MCF 10A (cell line): ENCODE data around the gene FNDC11. TPM values are rescaled to one million over a fixed set of nuclear protein-coding genes. Genes with fewer than 3 reads are reported as not detected.

Experiments used
- BruUV-seq: library from RNA; stranded (reverse); fragments of 400-500 nt; replicated peaks from 2 replicates; lab custom pipeline; 2021; lab: Mats Ljungman, UMichigan
- CTCF ChIA-PET: fragments of 300-600 bp; sonication (Branson Sonifier 250); formaldehyde crosslinking; extraction: SDS; loops from one replicate; lab custom pipeline; 2021; ENCODE audit warnings: antibody characterized with exemption, inconsistent platforms; lab: Yijun Ruan, JAX
- POLR2A ChIA-PET: fragments of 300-600, 350-650 bp; sonication (Branson Sonifier 250); formaldehyde crosslinking; extraction: SDS; loops from one replicate; lab custom pipeline; 2020; ENCODE audit warnings: antibody characterized with exemption, inconsistent platforms; lab: Yijun Ruan, JAX
- DNase-seq: peaks from one replicate; pipeline ENCODE4 v3.0.0-alpha.2; 2018; ENCODE audit not compliant: unreplicated experiment
- H3K27ac Mint-ChIP-seq: one replicate; pipeline ENCODE4 v1.8.0; 2022; ENCODE audit warnings: mild to moderate bottlenecking, low read depth, mixed read lengths; ENCODE audit not compliant: unreplicated experiment
- H3K27me3 Mint-ChIP-seq: one replicate; pipeline ENCODE4 v1.8.0; 2022; ENCODE audit warnings: mixed read lengths; ENCODE audit not compliant: insufficient read depth, unreplicated experiment
- H3K36me3 Mint-ChIP-seq: one replicate; pipeline ENCODE4 v1.8.0; 2022; ENCODE audit warnings: mild to moderate bottlenecking, moderate library complexity, mixed read lengths; ENCODE audit not compliant: insufficient read depth, unreplicated experiment
- H3K4me1 Mint-ChIP-seq: one replicate; pipeline ENCODE4 v1.8.0; 2022; ENCODE audit warnings: mixed read lengths; ENCODE audit not compliant: insufficient read depth, unreplicated experiment
- H3K4me3 Mint-ChIP-seq: one replicate; pipeline ENCODE4 v1.8.0; 2022; ENCODE audit warnings: mild to moderate bottlenecking, moderate library complexity, mixed read lengths; ENCODE audit not compliant: unreplicated experiment
- H3K9me3 Mint-ChIP-seq: one replicate; pipeline ENCODE4 v1.8.0; 2022; ENCODE audit warnings: mixed read lengths; ENCODE audit not compliant: unreplicated experiment
- intact Hi-C: fragments of 100-400 bp; cut with micrococcal nuclease; formaldehyde crosslinking; loops from 2 replicates; pipeline ENCODE4 v1.14.1; 2022
- total RNA-seq: library from RNA; stranded (reverse); gene quantifications from 2 replicates; pipeline ENCODE4 v1.2.3, GENCODE V29; 2022
- TF ChIP-seq, protein P1 (sequence below): fragments of 200-600 bp; IDR thresholded peaks from one replicate; pipeline ENCODE4 v1.8.0; 2022; ENCODE audit warnings: antibody characterized with exemption, mild to moderate bottlenecking; ENCODE audit not compliant: unreplicated experiment

The FNDC11 gene
- total RNA-seq, 1 experiment from 2014 or later = 2.4 TPM

DNA sequence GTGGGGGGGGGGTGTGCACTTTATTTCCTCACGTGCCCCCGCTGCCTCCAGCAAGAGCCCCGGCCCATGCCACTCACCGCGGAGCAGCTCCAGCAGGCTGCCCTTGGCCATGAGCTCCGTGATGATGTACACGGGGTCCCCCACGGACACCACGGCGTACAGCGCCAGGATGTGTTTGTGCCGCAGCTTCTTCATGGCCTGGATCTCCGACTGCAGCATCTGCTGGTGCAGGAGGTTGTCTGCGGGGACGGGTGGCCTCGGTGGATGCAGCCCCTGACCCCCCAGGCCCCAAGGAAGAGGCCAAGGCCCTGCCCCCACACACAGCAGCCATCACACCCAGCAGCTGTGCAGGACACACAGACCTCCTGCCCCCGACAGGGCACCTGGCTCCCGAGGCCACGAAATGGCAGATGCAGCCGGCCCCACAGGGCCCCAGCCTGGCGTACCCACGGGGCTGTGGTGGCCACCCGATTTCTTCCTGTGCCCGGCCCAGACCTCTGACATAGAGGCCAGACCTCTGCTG lies 21.4 kb upstream of the FNDC11 start:
- intact Hi-C loops = loop anchor here (10.0 kb wide), 1 partner anchor 112 kb away; no protein-coding TSS in a partner anchor
- Mint-ChIP-seq H3K9me3 (no peaks in the 10 kb centered on the region), H3K4me3 (no peak overlapping the region), H3K27ac (no peak overlapping the region), H3K36me3 (no peaks in the 10 kb centered on the region), H3K27me3 (no peaks in the 10 kb centered on the region), H3K4me1 (peaks cover 21% of the 10 kb centered on the region)
- POLR2A ChIA-PET = interaction anchor here (2.0 to 11.8 kb wide), 2 partner anchors 10 to 333 kb away, joined by 7 to 124 read pairs; partner anchors contain the start of genes PPDPF and TPD52L2
- CTCF ChIA-PET = no interaction called here
- no TSS peak for BruUV-seq
- DNase-seq = no peak
- TF ChIP-seq, protein P1, sequence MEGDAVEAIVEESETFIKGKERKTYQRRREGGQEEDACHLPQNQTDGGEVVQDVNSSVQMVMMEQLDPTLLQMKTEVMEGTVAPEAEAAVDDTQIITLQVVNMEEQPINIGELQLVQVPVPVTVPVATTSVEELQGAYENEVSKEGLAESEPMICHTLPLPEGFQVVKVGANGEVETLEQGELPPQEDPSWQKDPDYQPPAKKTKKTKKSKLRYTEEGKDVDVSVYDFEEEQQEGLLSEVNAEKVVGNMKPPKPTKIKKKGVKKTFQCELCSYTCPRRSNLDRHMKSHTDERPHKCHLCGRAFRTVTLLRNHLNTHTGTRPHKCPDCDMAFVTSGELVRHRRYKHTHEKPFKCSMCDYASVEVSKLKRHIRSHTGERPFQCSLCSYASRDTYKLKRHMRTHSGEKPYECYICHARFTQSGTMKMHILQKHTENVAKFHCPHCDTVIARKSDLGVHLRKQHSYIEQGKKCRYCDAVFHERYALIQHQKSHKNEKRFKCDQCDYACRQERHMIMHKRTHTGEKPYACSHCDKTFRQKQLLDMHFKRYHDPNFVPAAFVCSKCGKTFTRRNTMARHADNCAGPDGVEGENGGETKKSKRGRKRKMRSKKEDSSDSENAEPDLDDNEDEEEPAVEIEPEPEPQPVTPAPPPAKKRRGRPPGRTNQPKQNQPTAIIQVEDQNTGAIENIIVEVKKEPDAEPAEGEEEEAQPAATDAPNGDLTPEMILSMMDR = no peak

DNA sequence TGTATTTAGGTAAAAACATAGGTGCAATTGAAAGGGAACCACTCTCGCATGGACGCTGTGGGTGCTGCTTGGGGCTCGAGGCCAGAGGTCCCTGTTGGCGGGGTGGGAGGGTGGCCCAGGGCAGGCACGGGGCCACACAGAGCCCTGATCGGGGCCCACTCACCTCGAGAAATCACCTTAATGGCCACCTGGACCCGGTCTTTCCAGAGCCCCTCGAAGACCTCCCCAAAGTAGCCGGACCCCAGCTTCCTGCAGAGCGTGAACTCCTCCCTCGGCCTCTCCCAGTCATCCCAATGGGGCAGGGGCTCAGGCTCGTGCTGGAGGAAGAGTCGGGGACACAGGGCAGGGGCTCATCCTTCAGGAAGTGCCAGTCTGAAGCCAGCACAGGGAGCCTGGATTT lies 20.6 kb upstream of the FNDC11 start:
- TF ChIP-seq, protein P1 = no peak
- intact Hi-C loops = loop anchor here (10.0 kb wide), 1 partner anchor 111 kb away; no protein-coding TSS in a partner anchor
- no peak for DNase-seq
- CTCF ChIA-PET = interaction anchor here (1.0 kb wide), 1 partner anchor 11 kb away, joined by 3 read pairs; no protein-coding TSS in a partner anchor
- Mint-ChIP-seq H3K4me3 (no peak overlapping the region), H3K4me1 (peaks cover 21% of the 10 kb centered on the region), H3K27me3 (no peaks in the 10 kb centered on the region), H3K36me3 (no peaks in the 10 kb centered on the region), H3K9me3 (no peaks in the 10 kb centered on the region), H3K27ac (no peak overlapping the region)
- POLR2A ChIA-PET = interaction anchor here (0.6 to 11.8 kb wide), 4 partner anchors 11 to 658 kb away, joined by 3 to 124 read pairs (median 8); partner anchors contain the start of genes PPDPF and TPD52L2
- no TSS peak for BruUV-seq

DNA sequence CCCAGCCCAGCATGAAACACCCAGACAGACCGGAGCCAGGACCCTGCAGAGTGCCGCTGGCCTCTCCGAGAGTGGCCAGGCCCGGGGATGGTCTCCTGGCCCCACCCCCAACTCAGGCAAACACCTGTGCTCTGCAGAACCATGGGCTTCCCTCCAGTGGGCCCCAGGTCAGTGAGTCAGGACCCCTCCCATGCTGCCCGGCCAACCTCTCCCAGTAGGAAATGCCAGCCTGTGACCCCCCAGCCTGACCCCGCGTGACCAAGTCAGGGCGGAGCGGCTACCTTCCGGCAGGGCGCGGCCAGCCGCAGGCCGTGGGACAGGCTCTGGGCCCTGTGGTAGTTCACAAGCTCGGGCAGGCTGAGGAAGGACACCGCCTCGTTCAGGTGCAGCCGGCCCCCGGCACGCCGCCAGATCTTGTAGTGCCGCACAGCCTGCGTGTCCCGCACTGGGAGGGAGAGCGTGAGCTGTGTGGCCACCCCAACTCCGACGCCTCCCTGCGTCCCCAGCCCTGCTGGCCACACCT lies 20.0 kb upstream of the FNDC11 start:
- H3K27ac Mint-ChIP-seq = no peak overlapping the region
- no peaks in the 10 kb centered on the region for H3K9me3 Mint-ChIP-seq
- TF ChIP-seq, protein P1 = no peak
- BruUV-seq = no TSS peak
- no peaks in the 10 kb centered on the region for H3K36me3 Mint-ChIP-seq
- peaks cover 21% of the 10 kb centered on the region for H3K4me1 Mint-ChIP-seq
- peak; percentile 74 for DNase-seq
- ChIA-PET CTCF (interaction anchor here (1.0 kb wide), 1 partner anchor 12 kb away, joined by 3 read pairs; no protein-coding TSS in a partner anchor), POLR2A (interaction anchor here (0.6 to 11.8 kb wide), 11 partner anchors 8 to 447 kb away, joined by 3 to 124 read pairs (median 4); partner anchors contain the start of genes GMEB2, PPDPF, PRPF6 and TPD52L2)
- H3K27me3 Mint-ChIP-seq = no peaks in the 10 kb centered on the region
- H3K4me3 Mint-ChIP-seq = no peak overlapping the region
- intact Hi-C loops = loop anchor here (10.0 kb wide), 1 partner anchor 111 kb away; no protein-coding TSS in a partner anchor

DNA sequence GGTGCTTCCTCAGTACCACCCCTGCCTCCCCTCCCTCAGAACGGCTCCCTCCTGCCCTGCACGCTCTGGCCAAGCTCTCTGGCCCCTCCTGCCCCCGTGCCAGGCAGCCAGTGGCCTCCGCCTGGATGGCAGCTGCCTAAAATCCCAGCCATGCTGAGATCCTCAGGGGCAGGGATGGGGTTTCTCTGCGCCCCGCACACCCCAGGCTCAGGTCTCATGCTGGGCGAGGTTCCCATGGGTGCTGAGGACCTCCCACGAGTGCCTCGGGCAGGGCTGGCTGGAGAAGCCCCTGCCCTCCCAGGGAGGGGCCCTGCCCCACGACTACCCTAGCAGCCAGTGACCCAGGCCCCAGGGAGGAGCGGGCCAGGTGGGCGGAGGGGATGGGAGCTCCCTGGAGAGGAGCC lies 19.5 kb upstream of the FNDC11 start:
- H3K4me3 Mint-ChIP-seq = no peak overlapping the region
- BruUV-seq = no TSS peak
- ChIA-PET CTCF (interaction anchor here (0.8 to 1.0 kb wide), 2 partner anchors 12 to 38 kb away, joined by 3 to 4 read pairs; no protein-coding TSS in a partner anchor), POLR2A (interaction anchor here (0.6 to 11.8 kb wide), 12 partner anchors 9 to 446 kb away, joined by 3 to 124 read pairs (median 4); partner anchors contain the start of genes GMEB2, PPDPF, PRPF6 and TPD52L2)
- peaks cover 21% of the 10 kb centered on the region for H3K4me1 Mint-ChIP-seq
- DNase-seq = no peak
- TF ChIP-seq, protein P1 = no peak
- H3K27me3 Mint-ChIP-seq = no peaks in the 10 kb centered on the region
- H3K9me3 Mint-ChIP-seq = no peaks in the 10 kb centered on the region
- H3K27ac Mint-ChIP-seq = no peak overlapping the region
- intact Hi-C loops = loop anchor here (10.0 kb wide), 1 partner anchor 110 kb away; no protein-coding TSS in a partner anchor
- no peaks in the 10 kb centered on the region for H3K36me3 Mint-ChIP-seq
